Ishikawa (cell line): Measurements from ENCODE around the gene MTA1.

Source experiments
- CEBPB ChIP-seq: IDR thresholded peaks from 2 replicates; pipeline ENCODE4 v1.6.1; 2012
- CREB1 ChIP-seq: IDR thresholded peaks from 2 replicates; pipeline ENCODE4 v1.6.1; 2012; ENCODE audit warnings: low read depth
- EGR1 ChIP-seq: IDR thresholded peaks from 2 replicates; pipeline ENCODE4 v1.6.1; 2012
- EP300 ChIP-seq: IDR thresholded peaks from 2 replicates; pipeline ENCODE4 v1.6.1; 2012; ENCODE audit warnings: borderline replicate concordance
- FOXM1 ChIP-seq: IDR thresholded peaks from 2 replicates; pipeline ENCODE4 v1.6.1; 2012; ENCODE audit warnings: low read depth, borderline replicate concordance
- MAX ChIP-seq: IDR thresholded peaks from 2 replicates; pipeline ENCODE4 v1.6.1; 2012
- NFIC ChIP-seq: IDR thresholded peaks from 2 replicates; pipeline ENCODE4 v1.6.1; 2012
- RAD21 ChIP-seq: IDR thresholded peaks from 2 replicates; pipeline ENCODE4 v1.6.1; 2012; ENCODE audit warnings: low read depth
- REST ChIP-seq: IDR thresholded peaks from 2 replicates; pipeline ENCODE4 v1.6.1; 2012; ENCODE audit warnings: low read depth, mild to moderate bottlenecking
- TAF1 ChIP-seq: IDR thresholded peaks from 2 replicates; pipeline ENCODE4 v1.6.1; 2012; ENCODE audit warnings: low read depth, mild to moderate bottlenecking
- TCF12 ChIP-seq: IDR thresholded peaks from 2 replicates; pipeline ENCODE4 v1.6.1; 2012; ENCODE audit warnings: low read depth
- TEAD4 ChIP-seq: IDR thresholded peaks from 2 replicates; pipeline ENCODE4 v1.6.1; 2012
- YY1 ChIP-seq: IDR thresholded peaks from 2 replicates; pipeline ENCODE4 v1.6.1; 2012; ENCODE audit warnings: low read depth
- ZBTB7A ChIP-seq: IDR thresholded peaks from 2 replicates; pipeline ENCODE4 v1.6.1; 2012; ENCODE audit warnings: low read depth
- TF ChIP-seq, protein P1 (sequence below): IDR thresholded peaks from 2 replicates; pipeline ENCODE4 v1.6.1; 2012

MTA1 gene

GRCh38 chr14:105382343-105383082 lies 37.1 kb upstream of the MTA1 start:
- TF ChIP-seq TEAD4: no peak
- no peak for TF ChIP-seq EGR1
- no peak for TF ChIP-seq TCF12
- no peak for TF ChIP-seq ZBTB7A
- TF ChIP-seq CREB1: no peak
- no peak for TF ChIP-seq NFIC
- TF ChIP-seq MAX: no peak
- no peak for TF ChIP-seq FOXM1
- TF ChIP-seq TAF1: no peak

GRCh38 chr14:105383083-105383730 lies 36.4 kb upstream of the MTA1 start:
- TF ChIP-seq EGR1 (no peak), TCF12 (no peak), TAF1 (no peak), RAD21 (no peak), REST (no peak), ZBTB7A (no peak), NFIC (no peak)
- TF ChIP-seq, protein P1, sequence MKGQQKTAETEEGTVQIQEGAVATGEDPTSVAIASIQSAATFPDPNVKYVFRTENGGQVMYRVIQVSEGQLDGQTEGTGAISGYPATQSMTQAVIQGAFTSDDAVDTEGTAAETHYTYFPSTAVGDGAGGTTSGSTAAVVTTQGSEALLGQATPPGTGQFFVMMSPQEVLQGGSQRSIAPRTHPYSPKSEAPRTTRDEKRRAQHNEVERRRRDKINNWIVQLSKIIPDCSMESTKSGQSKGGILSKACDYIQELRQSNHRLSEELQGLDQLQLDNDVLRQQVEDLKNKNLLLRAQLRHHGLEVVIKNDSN: no peak

DNA sequence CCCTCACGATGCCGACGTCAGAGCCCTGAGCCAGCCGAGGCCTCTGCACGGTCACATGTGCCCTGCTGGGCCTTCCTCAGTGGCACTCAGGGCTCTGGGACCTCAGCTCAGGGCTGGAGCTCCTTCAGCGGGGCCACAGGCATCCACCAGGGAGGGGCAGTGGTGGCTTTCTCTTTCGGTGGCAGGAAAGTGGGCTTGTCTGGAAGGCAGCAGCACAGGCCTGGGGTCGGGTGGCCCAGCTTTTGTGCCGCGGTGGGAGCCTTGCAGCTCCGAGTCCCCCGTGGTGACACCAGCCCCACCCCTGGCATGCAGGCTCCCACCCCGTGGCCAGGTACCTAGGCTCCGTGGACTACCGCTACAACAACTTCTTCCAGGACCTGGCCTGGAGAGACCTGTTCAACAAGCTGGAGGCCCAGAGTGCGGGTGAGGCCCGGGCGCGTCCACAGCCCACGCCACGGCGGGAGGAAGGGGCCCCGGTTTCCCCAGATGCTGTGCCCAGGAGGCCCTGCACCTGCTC lies 35.5 kb upstream of the MTA1 start:
- no peak for TF ChIP-seq CREB1
- no peak for TF ChIP-seq RAD21
- TF ChIP-seq YY1: no peak
- TF ChIP-seq TAF1: no peak
- no peak for TF ChIP-seq TCF12
- TF ChIP-seq FOXM1: no peak
- no peak for TF ChIP-seq ZBTB7A
- TF ChIP-seq TEAD4: no peak
- TF ChIP-seq, protein P1: no peak
- no peak for TF ChIP-seq REST
- TF ChIP-seq NFIC: no peak
- TF ChIP-seq CEBPB: no peak

GRCh38 chr14:105384605-105385321 lies 34.9 kb upstream of the MTA1 start:
- TF ChIP-seq CEBPB (no peak), TAF1 (no peak), ZBTB7A (no peak), MAX (no peak), CREB1 (no peak), NFIC (no peak), RAD21 (no peak), YY1 (no peak), TEAD4 (no peak), EGR1 (no peak), TCF12 (no peak), EP300 (no peak), FOXM1 (no peak), REST (no peak)
- TF ChIP-seq, protein P1: no peak
